ENCODE measurements around the gene ALDH3B1.

ALDH3B1 gene

GRCh38 chr11:68067991-68068390 lies 57.9 kb downstream of the ALDH3B1 start:
- DNase-seq (ENCODE audit: low read depth in 2 of 2) = no peak

- DNase-seq (ENCODE audit: low read depth in 2 of 2) = no peak
These were observed 61.3 kb downstream of the ALDH3B1 start for GRCh38 chr11:68071281-68072048.

DNA sequence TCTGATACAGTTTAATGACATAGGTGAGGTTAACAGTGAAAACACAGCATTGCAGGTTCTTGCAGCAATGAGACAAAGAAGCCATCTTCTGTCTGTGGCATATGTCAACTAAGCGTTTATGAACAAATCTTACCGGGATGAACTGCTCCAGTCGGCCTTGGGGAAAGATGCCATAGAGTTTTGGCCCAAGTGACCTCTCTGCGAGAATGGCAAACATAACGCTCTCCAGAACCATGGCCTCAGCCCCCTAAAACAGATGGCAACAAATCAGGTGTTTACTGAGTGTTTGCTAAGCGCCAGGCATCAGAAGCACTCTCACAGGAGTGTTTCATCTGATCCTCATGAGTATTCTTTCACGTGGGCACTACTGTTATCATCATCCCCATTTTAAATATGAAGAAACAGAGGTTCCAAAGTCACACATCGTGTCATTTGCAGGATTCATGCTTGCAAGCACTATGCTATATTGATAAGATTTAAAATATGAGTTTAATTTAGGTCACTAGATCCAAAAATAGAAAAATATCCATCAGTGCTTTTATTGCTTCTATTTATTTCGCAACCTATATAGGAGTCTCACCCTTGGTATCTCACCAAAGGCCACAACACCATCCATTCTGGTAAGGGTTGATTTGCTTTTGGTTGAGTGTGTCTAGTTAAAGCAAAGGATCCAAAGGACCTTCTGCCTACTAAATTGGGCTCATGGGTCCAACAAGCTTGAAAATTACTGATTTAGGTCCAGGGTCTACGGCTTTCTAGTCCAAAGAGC lies 64.6 kb downstream of the ALDH3B1 start:
- DNase-seq (ENCODE audit: low read depth in 2 of 2) = no peak

GRCh38 chr11:68076371-68077042 lies 66.4 kb downstream of the ALDH3B1 start:
- no peak for DNase-seq (ENCODE audit: low read depth in 2 of 2)

DNA sequence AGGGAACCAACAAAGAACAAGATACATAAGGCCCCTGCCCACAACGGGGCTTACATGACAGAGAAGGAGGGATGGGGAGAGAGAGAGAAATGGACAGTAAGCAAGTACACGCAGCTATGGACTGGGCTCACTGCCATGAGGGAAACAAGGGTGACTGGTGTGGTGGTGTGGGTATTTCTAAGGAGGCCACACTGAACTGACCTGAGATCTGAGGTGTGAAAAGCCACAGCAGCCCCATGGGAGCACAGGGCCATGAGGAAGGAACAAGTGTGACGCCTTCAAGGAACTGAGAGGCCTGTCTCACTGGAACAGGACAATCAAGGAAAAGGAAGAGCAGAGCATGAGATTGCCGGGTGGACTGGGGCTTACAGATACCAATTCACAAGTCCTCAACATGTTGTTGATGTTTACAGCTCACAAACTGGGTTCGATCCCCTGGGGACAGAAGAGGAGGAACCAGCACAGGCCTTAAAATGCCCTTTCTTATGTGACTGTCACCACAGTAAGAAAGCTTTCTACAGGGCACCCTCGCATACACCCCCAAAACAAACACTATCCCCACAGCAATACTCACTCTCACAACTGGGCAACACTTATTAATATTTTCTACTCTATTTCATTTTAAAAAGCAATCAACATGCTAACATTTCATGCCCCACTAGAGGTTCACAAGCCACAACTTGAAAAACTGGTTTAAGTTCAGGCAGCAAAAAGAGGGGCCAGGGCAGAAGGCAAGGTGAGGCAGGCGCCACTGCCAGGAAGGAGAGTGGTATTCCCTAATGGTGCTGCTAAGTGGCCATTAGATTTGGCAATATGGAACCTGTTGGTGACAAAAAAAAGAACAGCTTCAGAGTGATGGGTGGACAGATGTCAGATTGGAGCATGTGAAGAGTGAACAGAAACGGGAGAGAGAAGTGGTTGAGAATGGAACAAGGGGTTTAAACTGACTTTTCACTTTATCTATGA lies 67.8 kb downstream of the ALDH3B1 start:
- no peak for DNase-seq (ENCODE audit: low read depth in 2 of 2)
